ENCODE results near the gene LAMA1.
"Not testable (repeated sequence)": the region's sequence is repeated elsewhere in the genome, so short reads cannot be mapped to it uniquely, and the experiment has no call there.

Gene LAMA1

DNA sequence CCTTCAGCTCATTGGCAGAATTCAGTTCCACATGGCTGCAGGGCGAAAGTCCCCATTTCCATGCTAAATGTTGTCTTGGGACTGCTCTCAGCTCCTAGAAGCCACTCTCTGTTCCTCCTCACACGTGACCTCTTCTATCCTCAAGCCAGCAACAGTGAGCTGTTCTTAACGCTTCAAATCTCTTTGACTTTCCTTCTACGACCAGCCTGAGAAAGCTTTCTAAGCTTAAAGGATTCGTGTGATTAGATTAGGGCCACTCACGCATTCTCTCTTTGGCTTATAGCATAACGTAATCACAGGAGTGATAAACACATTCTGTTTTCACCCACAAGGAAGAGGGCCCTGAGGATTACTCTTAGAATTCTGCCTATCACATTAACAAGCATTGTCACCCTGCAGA lies 29.8 kb upstream of the LAMA1 start:
- Histone ChIP-seq H3K9ac (ENCODE audit: low read depth in 1 of 2, low read length in 2 of 2) (no peak overlapping the region), H3K36me3 (ENCODE audit: control insufficient read depth in 1 of 2, insufficient read depth in 2 of 2, low read length in 2 of 2) (no peaks in the 10 kb centered on the region), H3K27me3 (ENCODE audit: control insufficient read depth in 1 of 2, insufficient read depth in 2 of 2, low read length in 2 of 2) (no peaks in the 10 kb centered on the region), H3K4me1 (ENCODE audit: control insufficient read depth in 1 of 2, insufficient read depth in 2 of 2, low read length in 2 of 2) (no peaks in the 10 kb centered on the region), H3K9me3 (ENCODE audit: control insufficient read depth in 1 of 2, low read length in 2 of 2) (no peaks in the 10 kb centered on the region), H3K4me3 (ENCODE audit: low read depth in 1 of 2, low read length in 2 of 2) (no peak overlapping the region), H3K27ac (ENCODE audit: low read depth, low read length) (no peak overlapping the region)

DNA sequence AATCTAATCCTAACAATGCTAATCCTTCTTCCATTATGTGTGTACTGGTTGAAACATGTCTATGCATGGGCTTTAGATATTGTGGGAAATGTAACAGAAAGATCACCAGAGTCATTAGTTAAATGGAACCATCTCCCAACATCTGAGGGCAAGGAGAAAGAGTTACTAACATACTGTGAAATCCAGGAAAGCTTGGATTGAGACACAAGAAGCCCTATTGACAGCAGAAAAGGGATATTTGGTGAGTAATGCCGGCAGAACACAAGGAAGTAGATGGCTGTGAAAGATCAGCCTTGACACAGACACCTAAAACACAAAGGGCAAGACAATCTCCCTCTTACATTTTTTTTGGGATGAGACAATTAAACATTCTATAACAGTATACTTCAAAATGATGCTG lies 28.5 kb upstream of the LAMA1 start:
- Histone ChIP-seq H3K4me3 (ENCODE audit: low read depth in 1 of 2, low read length in 2 of 2) (no peak overlapping the region), H3K9ac (ENCODE audit: low read depth in 1 of 2, low read length in 2 of 2) (no peak overlapping the region), H3K4me1 (ENCODE audit: control insufficient read depth in 1 of 2, insufficient read depth in 2 of 2, low read length in 2 of 2) (no peaks in the 10 kb centered on the region), H3K36me3 (ENCODE audit: control insufficient read depth in 1 of 2, insufficient read depth in 2 of 2, low read length in 2 of 2) (no peaks in the 10 kb centered on the region), H3K27ac (ENCODE audit: low read depth, low read length) (no peak overlapping the region), H3K9me3 (ENCODE audit: control insufficient read depth in 1 of 2, low read length in 2 of 2) (no peaks in the 10 kb centered on the region), H3K27me3 (ENCODE audit: control insufficient read depth in 1 of 2, insufficient read depth in 2 of 2, low read length in 2 of 2) (no peaks in the 10 kb centered on the region)

DNA sequence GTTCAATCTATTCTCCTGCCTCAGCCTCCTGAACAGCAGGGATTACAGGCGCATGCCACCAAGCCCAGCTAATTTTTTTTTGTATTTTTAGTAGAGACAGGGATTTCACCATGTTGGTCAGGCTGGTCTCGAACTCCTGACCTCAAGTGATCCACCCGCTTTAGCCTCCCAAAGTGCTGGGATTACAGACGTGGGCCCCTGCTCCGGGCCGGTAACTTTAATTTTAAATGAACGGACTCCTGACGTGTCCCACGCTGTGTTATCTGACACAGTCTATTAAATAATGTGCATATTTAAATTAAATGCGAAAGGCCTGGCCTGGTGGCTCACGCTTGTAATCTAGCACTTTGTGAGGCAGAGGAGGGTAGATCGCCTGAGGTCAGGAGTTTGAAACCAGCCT lies 27.3 kb upstream of the LAMA1 start:
- not testable (repeated sequence) for H3K9ac ChIP-seq (ENCODE audit: low read depth in 1 of 2, low read length in 2 of 2); H3K27ac ChIP-seq (ENCODE audit: low read depth, low read length); H3K4me3 ChIP-seq (ENCODE audit: low read depth in 1 of 2, low read length in 2 of 2)

DNA sequence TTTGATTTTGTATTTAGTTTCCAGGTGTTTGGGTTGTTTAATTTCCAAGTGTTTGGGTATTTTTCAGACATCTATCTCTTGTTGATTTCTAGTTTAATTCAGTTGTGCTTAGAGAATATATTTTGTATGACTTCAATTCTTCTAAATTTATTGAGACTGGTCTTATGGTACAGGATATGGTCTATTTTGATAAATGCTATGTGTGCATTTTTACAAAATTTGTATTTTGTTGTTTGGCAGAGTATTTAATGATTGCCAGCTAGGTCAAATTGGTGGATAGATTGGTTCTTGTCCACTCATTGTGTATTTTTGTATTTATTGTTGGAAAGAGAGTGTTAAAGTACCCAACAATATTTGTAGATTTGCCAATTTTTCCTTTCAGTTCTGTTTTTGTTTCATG lies 23.7 kb upstream of the LAMA1 start:
- H3K4me3 ChIP-seq (ENCODE audit: low read depth in 1 of 2, low read length in 2 of 2): no peak overlapping the region
- H3K9ac ChIP-seq (ENCODE audit: low read depth in 1 of 2, low read length in 2 of 2): no peak overlapping the region
- H3K36me3 ChIP-seq (ENCODE audit: control insufficient read depth in 1 of 2, insufficient read depth in 2 of 2, low read length in 2 of 2): no peaks in the 10 kb centered on the region
- H3K27ac ChIP-seq (ENCODE audit: low read depth, low read length): no peak overlapping the region
- no peaks in the 10 kb centered on the region for H3K9me3 ChIP-seq (ENCODE audit: control insufficient read depth in 1 of 2, low read length in 2 of 2)
- no peaks in the 10 kb centered on the region for H3K4me1 ChIP-seq (ENCODE audit: control insufficient read depth in 1 of 2, insufficient read depth in 2 of 2, low read length in 2 of 2)
- no peaks in the 10 kb centered on the region for H3K27me3 ChIP-seq (ENCODE audit: control insufficient read depth in 1 of 2, insufficient read depth in 2 of 2, low read length in 2 of 2)

More for the DNA sequence above, 27.3 kb upstream of the LAMA1 start:
- not testable (repeated sequence) for H3K36me3 ChIP-seq (ENCODE audit: control insufficient read depth in 1 of 2, insufficient read depth in 2 of 2, low read length in 2 of 2); H3K9me3 ChIP-seq (ENCODE audit: control insufficient read depth in 1 of 2, low read length in 2 of 2); H3K27me3 ChIP-seq (ENCODE audit: control insufficient read depth in 1 of 2, insufficient read depth in 2 of 2, low read length in 2 of 2); H3K4me1 ChIP-seq (ENCODE audit: control insufficient read depth in 1 of 2, insufficient read depth in 2 of 2, low read length in 2 of 2)

DNA sequence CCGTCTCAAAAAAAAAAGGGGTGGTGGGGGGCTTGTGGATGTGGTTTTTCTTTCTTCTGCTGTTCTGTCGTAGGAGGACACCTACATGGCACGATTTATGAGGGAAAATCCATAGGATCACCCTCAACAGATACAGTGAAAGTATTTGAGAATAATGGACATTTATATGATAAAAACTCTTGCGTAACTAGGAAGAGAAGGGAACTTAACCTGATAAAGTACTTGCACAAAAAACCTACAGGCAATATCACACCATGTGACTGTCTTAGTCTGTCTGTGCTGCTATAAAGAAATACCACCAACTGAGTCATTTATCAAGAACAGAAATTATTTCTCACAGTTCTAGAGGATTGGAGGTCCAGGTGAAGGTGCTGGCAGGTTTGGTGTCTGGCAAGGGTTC lies 21.8 kb upstream of the LAMA1 start:
- H3K27me3 ChIP-seq (ENCODE audit: control insufficient read depth in 1 of 2, insufficient read depth in 2 of 2, low read length in 2 of 2): no peaks in the 10 kb centered on the region
- no peak overlapping the region for H3K27ac ChIP-seq (ENCODE audit: low read depth, low read length)
- H3K9ac ChIP-seq (ENCODE audit: low read depth in 1 of 2, low read length in 2 of 2): no peak overlapping the region
- no peaks in the 10 kb centered on the region for H3K4me1 ChIP-seq (ENCODE audit: control insufficient read depth in 1 of 2, insufficient read depth in 2 of 2, low read length in 2 of 2)
- H3K9me3 ChIP-seq (ENCODE audit: control insufficient read depth in 1 of 2, low read length in 2 of 2): no peaks in the 10 kb centered on the region
- H3K36me3 ChIP-seq (ENCODE audit: control insufficient read depth in 1 of 2, insufficient read depth in 2 of 2, low read length in 2 of 2): no peaks in the 10 kb centered on the region
- no peak overlapping the region for H3K4me3 ChIP-seq (ENCODE audit: low read depth in 1 of 2, low read length in 2 of 2)

DNA sequence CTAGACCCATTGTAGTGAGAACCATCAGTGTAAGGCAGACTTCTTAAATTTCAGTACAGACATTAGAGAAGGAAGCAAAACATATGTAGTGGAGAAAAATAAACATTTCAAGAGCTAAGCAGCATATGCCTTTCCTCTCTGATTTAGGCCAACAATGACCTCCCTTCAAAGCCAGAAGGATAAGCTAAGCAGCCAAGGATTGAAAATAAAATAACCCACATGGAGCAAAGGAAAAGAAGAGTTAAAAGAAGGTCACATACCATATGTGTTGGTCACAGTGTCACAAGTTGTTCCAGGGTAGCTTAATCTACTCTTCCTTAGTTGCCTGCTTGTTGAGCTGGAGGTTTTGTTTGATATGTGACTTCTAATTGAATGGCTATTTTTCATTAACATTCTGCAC lies 15.6 kb upstream of the LAMA1 start:
- Histone ChIP-seq H3K9ac (ENCODE audit: low read depth in 1 of 2, low read length in 2 of 2) (no peak overlapping the region), H3K27ac (ENCODE audit: low read depth, low read length) (no peak overlapping the region), H3K27me3 (ENCODE audit: control insufficient read depth in 1 of 2, insufficient read depth in 2 of 2, low read length in 2 of 2) (no peaks in the 10 kb centered on the region), H3K36me3 (ENCODE audit: control insufficient read depth in 1 of 2, insufficient read depth in 2 of 2, low read length in 2 of 2) (no peaks in the 10 kb centered on the region), H3K4me1 (ENCODE audit: control insufficient read depth in 1 of 2, insufficient read depth in 2 of 2, low read length in 2 of 2) (no peaks in the 10 kb centered on the region), H3K9me3 (ENCODE audit: control insufficient read depth in 1 of 2, low read length in 2 of 2) (no peaks in the 10 kb centered on the region), H3K4me3 (ENCODE audit: low read depth in 1 of 2, low read length in 2 of 2) (no peak overlapping the region)

DNA sequence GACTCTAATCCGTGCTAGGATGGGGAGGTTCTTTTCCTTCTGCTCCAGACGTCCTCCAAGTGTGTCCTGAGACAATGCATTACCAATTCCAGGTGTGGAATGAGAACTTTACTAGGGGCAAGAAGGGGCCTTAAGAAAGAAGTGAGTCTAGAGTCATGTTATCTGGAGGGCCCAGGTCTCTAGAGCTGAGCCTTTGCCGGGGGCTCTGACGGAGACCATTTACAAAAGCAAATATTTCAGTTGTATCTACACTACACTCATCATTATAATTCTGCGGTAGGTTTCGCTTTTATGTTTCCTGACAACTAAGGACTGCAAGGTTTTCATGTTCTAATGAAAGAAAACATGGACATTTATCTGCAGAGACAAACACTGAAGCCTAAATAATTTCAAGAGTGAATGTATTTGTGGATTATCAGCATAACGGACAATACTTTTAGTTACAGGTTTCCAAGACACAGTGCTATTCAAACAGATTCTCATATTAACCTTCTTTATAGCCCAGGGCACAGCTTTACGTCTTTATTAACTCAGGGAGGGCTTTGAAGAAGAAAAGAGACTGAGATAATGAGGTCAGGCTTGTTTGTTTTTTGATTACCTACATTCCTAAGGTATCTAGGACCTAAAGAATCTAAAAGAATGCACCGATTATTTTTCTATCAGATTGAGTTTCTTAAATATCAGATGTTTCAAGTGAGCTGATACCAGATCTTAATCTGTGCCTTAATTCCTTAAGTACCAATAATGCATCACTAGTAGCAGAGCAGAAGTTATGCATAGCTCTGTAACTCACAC lies 15.0 kb upstream of the LAMA1 start:
- Histone ChIP-seq H3K36me3 (ENCODE audit: control insufficient read depth in 1 of 2, insufficient read depth in 2 of 2, low read length in 2 of 2) (no peaks in the 10 kb centered on the region), H3K4me1 (ENCODE audit: control insufficient read depth in 1 of 2, insufficient read depth in 2 of 2, low read length in 2 of 2) (no peaks in the 10 kb centered on the region), H3K27me3 (ENCODE audit: control insufficient read depth in 1 of 2, insufficient read depth in 2 of 2, low read length in 2 of 2) (no peaks in the 10 kb centered on the region), H3K4me3 (ENCODE audit: low read depth in 1 of 2, low read length in 2 of 2) (no peak overlapping the region), H3K9me3 (ENCODE audit: control insufficient read depth in 1 of 2, low read length in 2 of 2) (no peaks in the 10 kb centered on the region), H3K9ac (ENCODE audit: low read depth in 1 of 2, low read length in 2 of 2) (no peak overlapping the region), H3K27ac (ENCODE audit: low read depth, low read length) (no peak overlapping the region)

DNA sequence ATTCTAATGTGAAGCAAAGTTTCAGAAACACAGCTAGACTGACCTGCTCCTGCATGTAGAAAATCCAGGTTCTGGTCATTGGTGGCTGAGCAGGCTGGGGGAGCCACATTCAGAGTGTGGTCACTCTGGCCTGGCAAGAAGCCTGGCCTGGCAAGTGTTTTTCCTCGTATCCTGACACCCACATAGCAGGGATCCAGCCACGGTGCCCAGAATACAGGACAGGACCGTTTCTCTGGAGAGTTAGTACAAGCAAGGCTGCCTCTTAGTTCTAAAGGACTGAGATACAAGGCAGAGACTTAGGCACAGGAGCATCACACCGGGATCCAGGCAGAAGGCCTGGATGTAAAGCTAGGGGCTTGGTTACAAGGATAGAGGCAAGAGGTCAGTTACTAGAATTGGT lies 4.8 kb upstream of the LAMA1 start:
- H3K4me3 ChIP-seq (ENCODE audit: low read depth in 1 of 2, low read length in 2 of 2): no peak overlapping the region
- H3K36me3 ChIP-seq (ENCODE audit: control insufficient read depth in 1 of 2, insufficient read depth in 2 of 2, low read length in 2 of 2): no peaks in the 10 kb centered on the region
- H3K9me3 ChIP-seq (ENCODE audit: control insufficient read depth in 1 of 2, low read length in 2 of 2): no peaks in the 10 kb centered on the region
- H3K9ac ChIP-seq (ENCODE audit: low read depth in 1 of 2, low read length in 2 of 2): no peak overlapping the region
- no peak overlapping the region for H3K27ac ChIP-seq (ENCODE audit: low read depth, low read length)
- H3K4me1 ChIP-seq (ENCODE audit: control insufficient read depth in 1 of 2, insufficient read depth in 2 of 2, low read length in 2 of 2): no peaks in the 10 kb centered on the region
- peaks cover 0 to 3% of the 10 kb centered on the region in 2 donors for H3K27me3 ChIP-seq (ENCODE audit: control insufficient read depth in 1 of 2, insufficient read depth in 2 of 2, low read length in 2 of 2)

DNA sequence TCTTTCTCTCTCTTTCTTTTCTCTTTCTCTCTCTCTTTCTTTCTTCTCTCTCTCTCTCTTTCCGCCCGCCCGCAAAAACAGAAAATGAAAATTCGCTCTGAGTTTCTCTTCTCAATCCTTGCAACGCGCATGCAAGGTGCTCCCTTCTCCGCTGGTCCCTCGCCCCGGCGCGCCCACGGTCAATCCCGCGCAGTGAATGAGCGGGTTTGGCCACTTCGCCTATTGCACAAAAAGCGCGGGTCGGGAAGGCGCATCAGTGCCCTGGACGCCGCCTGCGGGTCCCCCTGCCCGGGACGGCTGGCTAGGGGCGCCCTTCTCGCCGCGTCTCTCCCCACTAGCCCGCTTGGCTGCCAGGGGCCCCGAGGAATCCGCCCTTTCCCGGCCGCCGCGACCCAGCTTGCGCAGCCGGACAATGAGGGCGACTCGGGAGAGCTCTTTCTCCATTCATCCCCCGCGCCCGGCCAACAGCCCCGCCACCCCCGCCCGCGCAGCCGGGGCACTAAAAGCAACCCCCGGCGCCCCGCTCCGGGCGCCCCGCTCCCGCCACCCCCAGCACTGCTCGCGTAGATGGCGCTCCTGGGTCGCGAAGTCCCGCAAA lies 706 bp downstream of the LAMA1 start:
- H3K36me3 ChIP-seq (ENCODE audit: control insufficient read depth in 1 of 2, insufficient read depth in 2 of 2, low read length in 2 of 2): no peaks in the 10 kb centered on the region
- H3K9me3 ChIP-seq (ENCODE audit: control insufficient read depth in 1 of 2, low read length in 2 of 2): no peaks in the 10 kb centered on the region
- peaks cover 22 to 24% of the 10 kb centered on the region in 2 donors for H3K27me3 ChIP-seq (ENCODE audit: control insufficient read depth in 1 of 2, insufficient read depth in 2 of 2, low read length in 2 of 2)
- peak overlapping the region; percentile 28 to 38 for H3K4me3 ChIP-seq (ENCODE audit: low read depth in 1 of 2, low read length in 2 of 2)
- no peak overlapping the region for H3K27ac ChIP-seq (ENCODE audit: low read depth, low read length)
- H3K4me1 ChIP-seq (ENCODE audit: control insufficient read depth in 1 of 2, insufficient read depth in 2 of 2, low read length in 2 of 2): peaks cover 0 to 6% of the 10 kb centered on the region in 2 donors
- H3K9ac ChIP-seq (ENCODE audit: low read depth in 1 of 2, low read length in 2 of 2): no peak overlapping the region

DNA sequence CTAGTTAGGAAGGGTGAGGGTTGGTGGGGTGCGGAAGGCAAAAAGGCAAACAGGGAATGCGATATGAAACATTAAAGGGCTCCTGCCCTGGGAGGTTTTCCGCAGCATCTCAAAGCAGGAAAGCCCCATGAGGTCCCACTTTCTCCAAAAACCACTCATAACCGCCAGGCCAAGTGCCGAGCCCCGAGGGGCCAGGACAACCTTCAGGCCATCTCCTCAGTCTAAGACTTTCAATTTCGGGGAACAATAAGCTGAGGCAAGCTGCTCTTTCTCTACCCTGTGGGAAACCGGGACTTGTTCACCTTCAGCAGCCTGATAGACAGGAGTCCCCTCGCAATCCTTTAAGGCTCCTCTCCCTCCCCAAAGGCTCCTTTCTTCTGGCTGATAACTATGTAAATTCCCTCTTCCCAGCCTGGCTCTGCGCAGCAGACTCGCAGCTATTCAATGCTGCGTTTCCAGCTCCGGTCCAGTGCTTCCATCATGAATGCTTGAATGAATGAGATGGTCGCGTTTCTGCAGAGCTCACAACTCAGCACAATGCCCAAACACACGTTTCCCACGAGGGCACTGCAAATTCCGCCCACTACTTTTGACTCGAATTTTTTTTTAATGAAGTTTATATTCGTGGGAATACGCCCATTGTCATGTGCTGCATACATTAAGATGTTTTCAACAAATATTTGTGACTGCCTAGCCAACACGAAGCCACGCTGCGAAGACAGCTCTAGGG lies 1.4 kb downstream of the LAMA1 start:
- H3K9me3 ChIP-seq (ENCODE audit: control insufficient read depth in 1 of 2, low read length in 2 of 2): no peaks in the 10 kb centered on the region
- H3K27me3 ChIP-seq (ENCODE audit: control insufficient read depth in 1 of 2, insufficient read depth in 2 of 2, low read length in 2 of 2): peaks cover 22 to 26% of the 10 kb centered on the region in 2 donors
- H3K4me3 ChIP-seq (ENCODE audit: low read depth in 1 of 2, low read length in 2 of 2): peak overlapping the region; percentile 28 to 38
- H3K36me3 ChIP-seq (ENCODE audit: control insufficient read depth in 1 of 2, insufficient read depth in 2 of 2, low read length in 2 of 2): no peaks in the 10 kb centered on the region
- H3K9ac ChIP-seq (ENCODE audit: low read depth in 1 of 2, low read length in 2 of 2): no peak overlapping the region
- peaks cover 0 to 6% of the 10 kb centered on the region in 2 donors for H3K4me1 ChIP-seq (ENCODE audit: control insufficient read depth in 1 of 2, insufficient read depth in 2 of 2, low read length in 2 of 2)
- no peak overlapping the region for H3K27ac ChIP-seq (ENCODE audit: low read depth, low read length)
